ENCODE data around the gene ZNF653.

DNA sequence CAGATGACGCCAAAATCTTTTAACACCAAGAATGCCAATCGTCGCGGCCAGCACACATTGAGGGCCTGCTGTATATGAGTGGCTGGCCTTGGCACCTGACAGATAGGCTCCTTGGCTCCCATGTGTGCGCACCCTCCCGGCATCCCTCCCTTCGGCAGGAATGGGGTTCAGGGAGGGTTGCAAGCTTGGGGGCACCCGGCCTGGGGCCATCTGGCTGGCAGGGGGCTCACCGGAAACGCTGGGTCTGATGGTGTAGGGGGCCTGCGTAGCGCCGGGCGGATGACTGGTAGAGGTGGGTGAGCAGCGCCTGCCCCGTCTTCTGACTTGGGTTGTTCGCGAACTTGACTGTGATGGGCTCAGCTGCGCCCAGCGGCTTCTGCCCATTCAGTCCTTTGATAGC lies 47.8 kb downstream of the ZNF653 start:
- TF ChIP-seq, protein P1, sequence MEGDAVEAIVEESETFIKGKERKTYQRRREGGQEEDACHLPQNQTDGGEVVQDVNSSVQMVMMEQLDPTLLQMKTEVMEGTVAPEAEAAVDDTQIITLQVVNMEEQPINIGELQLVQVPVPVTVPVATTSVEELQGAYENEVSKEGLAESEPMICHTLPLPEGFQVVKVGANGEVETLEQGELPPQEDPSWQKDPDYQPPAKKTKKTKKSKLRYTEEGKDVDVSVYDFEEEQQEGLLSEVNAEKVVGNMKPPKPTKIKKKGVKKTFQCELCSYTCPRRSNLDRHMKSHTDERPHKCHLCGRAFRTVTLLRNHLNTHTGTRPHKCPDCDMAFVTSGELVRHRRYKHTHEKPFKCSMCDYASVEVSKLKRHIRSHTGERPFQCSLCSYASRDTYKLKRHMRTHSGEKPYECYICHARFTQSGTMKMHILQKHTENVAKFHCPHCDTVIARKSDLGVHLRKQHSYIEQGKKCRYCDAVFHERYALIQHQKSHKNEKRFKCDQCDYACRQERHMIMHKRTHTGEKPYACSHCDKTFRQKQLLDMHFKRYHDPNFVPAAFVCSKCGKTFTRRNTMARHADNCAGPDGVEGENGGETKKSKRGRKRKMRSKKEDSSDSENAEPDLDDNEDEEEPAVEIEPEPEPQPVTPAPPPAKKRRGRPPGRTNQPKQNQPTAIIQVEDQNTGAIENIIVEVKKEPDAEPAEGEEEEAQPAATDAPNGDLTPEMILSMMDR (IDR thresholded peaks at IDR 0.05) = no peak
- TF ChIP-seq POLR2A (IDR thresholded peaks at IDR 0.05) = no peak

Data from heart left ventricle (tissue), 13 donors.